SJSA1 (cell line): ENCODE measurements around the gene ELF2. TPM values are rescaled to one million over a fixed set of nuclear protein-coding genes. Genes with fewer than 3 reads are reported as not detected.
"Not testable (repeated sequence)": the region's sequence is repeated elsewhere in the genome, so short reads cannot be mapped to it uniquely, and the experiment has no call there.

ENCODE experiments used
- DNase-seq, 2 experiments: peaks; one replicate each; pipeline ENCODE4 v3.0.0-alpha.2; 2015 to 2020; ENCODE audit warnings: low spot score in 2 of 2, low read depth in 1 of 2
- H3K27ac ChIP-seq: fragments of 250-450 bp; sonication (Bioruptor Pico); 2 replicates; pipeline ENCODE4 v1.5.1; 2020; ENCODE audit warnings: mild to moderate bottlenecking, moderate library complexity
- H3K27me3 ChIP-seq: fragments of 250-450 bp; sonication (Bioruptor Pico); replicated peaks from 2 replicates; pipeline ENCODE4 v1.5.1; 2020; ENCODE audit warnings: mild to moderate bottlenecking, moderate library complexity
- H3K36me3 ChIP-seq: fragments of 250-450 bp; sonication (Bioruptor Pico); 2 replicates; pipeline ENCODE4 v1.5.1; 2020; ENCODE audit warnings: mild to moderate bottlenecking
- H3K4me1 ChIP-seq: fragments of 250-450 bp; sonication (Bioruptor Pico); replicated peaks from 2 replicates; pipeline ENCODE4 v1.6.1; 2021; ENCODE audit warnings: mild to moderate bottlenecking
- H3K4me3 ChIP-seq: fragments of 250-450 bp; sonication (Bioruptor Pico); 2 replicates; pipeline ENCODE4 v1.5.1; 2020; ENCODE audit warnings: mild to moderate bottlenecking
- H3K9me3 ChIP-seq: fragments of 250-450 bp; sonication (Bioruptor Pico); replicated peaks from 2 replicates; pipeline ENCODE4 v1.5.1; 2020; ENCODE audit warnings: mild to moderate bottlenecking
- total RNA-seq: library from RNA; depleted of rRNA; stranded (reverse); fragments of >200 nt; shearing (Covaris generic); gene quantifications from 2 replicates; pipeline ENCODE4 v1.2.3, GENCODE V29; 2014; rRNA removed

Gene ELF2
- total RNA-seq, 1 experiment from 2014 or later: 44.6 TPM

GRCh38 chr4:139008278-139008677 lies 168.7 kb downstream of the ELF2 start:
- H3K27ac ChIP-seq, H3K36me3 ChIP-seq, DNase-seq: not testable (repeated sequence)

DNA sequence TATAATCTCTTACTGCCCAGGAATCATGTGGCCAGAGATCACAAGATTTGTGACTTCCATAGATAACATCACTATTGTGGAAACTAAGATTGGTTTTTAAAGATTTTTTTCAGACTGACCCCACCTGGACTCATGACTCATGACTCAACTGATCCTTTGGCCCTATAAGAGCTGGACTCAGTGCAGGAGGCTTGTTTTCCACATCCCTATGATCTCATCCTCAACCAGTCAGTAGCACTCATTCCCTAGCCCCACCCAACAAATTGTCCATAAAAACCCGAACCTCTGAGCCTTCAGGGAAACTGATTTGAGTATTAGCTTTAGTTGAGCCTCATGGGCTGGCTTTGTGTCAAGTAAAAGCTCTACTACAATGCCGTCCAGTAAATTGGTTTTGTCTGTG lies 169.4 kb downstream of the ELF2 start:
- no peak for DNase-seq
- Histone ChIP-seq H3K27ac (no peak overlapping the region), H3K9me3 (peaks cover 5% of the 10 kb centered on the region), H3K4me3 (no peak overlapping the region), H3K4me1 (peaks cover 4% of the 10 kb centered on the region; the same call in 1 of the 2 replicates), H3K36me3 (no peaks in the 10 kb centered on the region), H3K27me3 (no peaks in the 10 kb centered on the region)

More at GRCh38 chr4:139008278-139008677, 168.7 kb downstream of the ELF2 start:
- not testable (repeated sequence) for H3K9me3 ChIP-seq, H3K27me3 ChIP-seq, H3K4me1 ChIP-seq, H3K4me3 ChIP-seq

Other genes with a start within 250 kb of the ELF2 start
- 29.7 and 35.8 TPM in 2 replicates for gene NOCT, start 161.4 kb downstream of the ELF2 start, total RNA-seq
- gene MGARP, start 103.0 kb upstream of the ELF2 start, total RNA-seq: 1.6 and 6.1 TPM in 2 replicates
- 30.8 and 37.8 TPM in 2 replicates for gene NAA15, start 124.3 kb upstream of the ELF2 start, total RNA-seq
- 56.2 and 68.5 TPM in 2 replicates for gene NDUFC1, start 125.3 kb upstream of the ELF2 start, total RNA-seq